HG03097 (cell line): ENCODE results near the gene ASNSD1.

ENCODE experiments used
- ATAC-seq: cut with Tn5 transposase; IDR thresholded peaks from one replicate; pipeline ENCODE4 v1.9.1; 2021; ENCODE audit not compliant: unreplicated experiment, low FRiP score

ASNSD1 gene

DNA sequence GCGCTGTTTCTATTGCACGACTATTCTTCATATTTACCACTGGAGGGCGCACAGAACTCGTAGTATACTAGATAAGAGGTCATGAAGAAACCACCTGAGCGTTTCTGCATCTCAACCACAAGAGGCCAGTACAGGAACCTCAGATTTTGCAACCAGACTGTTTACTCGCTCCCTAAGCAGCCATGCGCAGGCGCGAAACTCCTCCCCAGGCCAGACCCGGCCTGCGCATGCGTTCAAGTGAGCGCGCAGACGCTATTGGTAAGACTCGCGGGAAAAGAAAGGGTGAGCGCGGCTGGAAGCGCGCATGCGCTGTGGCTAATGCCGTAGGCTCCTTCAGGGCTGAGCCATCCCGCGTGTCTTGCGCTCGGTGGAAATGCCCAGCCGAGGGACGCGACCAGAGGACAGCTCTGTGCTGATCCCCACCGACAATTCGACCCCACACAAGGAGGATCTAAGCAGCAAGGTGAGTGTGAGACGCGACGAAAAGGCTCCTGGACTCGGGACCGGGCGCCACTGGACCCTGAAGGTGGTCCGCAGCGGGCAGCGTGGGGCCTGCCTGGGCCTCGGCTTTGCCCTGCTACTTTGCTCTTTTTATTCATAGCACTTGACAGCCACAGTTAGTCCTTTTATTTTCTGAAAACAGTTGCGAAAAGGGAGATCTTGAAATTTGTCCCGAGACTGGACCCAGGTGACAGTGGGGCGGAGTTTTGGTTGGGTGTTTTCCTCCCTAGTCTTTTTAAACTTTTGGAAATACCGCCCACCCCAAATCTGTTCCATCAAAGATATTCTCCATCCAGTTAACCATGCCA is at the start of gene ASNSD1:
TSS of gene ASNSD1 (plus strand) at position 312 of the 809 bp plus-strand sequence. CDS start 4,674 bp downstream, outside the sequence.
- peak; percentile 93 for ATAC-seq

DNA sequence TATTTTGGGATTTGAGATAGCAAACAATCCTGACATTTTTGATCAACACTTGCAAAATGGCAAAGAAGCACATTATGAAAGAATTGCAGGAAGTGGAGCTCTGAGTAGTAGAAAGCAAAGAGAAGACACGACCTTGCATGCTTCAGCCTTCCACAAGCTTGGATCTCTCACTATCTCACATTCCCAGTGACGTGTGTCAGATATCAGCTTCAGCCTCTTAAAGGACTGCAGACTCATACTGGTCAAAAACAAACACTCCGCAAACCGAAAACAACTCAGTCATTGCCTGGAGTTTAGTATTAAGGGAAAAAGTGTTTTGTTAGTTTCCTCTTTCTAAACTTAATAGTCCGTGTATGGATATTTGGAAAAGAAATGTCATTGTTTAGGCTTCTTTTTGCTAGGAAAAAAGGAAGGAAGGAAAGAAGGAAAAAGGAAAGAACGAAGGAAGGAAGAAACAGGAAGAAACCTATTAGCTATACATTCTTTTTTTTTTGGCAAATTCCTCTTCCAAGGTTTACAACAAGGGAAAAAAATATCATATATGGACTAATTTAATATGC is 48.1 kb upstream of the ASNSD1 start:
- ATAC-seq: no peak

DNA sequence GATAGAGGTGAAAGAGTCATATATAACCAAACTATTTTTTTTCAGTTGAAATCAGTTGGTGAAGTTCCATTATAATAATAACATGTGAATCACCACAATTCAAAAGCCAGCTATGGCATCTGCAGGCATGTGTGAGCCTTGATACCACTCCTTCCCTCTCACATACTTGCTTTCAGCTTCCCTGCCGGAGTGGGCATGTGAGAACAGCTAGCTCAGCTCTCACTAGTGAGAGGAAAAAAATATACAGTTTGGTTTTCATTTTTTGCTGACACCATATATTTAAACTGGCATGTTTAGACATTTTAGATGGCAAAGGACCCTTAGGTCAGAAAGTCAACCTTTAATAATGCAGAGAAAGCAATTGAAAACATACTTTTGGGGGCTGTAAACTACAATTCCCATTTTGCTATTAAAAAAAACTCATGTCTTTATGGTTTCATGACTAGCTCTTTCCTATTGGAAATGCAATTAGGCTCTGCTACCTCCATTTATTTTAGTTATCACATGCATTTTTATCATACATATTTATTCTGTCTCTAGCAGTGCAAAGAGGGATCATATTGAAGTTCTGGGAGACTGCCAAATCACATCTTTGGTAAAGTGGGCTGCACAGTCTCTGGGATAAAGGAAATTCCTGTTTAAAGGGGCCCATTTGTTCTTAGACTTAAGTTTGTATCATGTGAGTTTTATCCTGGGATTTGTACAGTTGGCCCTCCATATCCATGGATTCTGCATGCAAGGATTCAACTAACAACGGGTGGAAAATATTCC is 47.4 kb upstream of the ASNSD1 start:
- no peak for ATAC-seq

DNA sequence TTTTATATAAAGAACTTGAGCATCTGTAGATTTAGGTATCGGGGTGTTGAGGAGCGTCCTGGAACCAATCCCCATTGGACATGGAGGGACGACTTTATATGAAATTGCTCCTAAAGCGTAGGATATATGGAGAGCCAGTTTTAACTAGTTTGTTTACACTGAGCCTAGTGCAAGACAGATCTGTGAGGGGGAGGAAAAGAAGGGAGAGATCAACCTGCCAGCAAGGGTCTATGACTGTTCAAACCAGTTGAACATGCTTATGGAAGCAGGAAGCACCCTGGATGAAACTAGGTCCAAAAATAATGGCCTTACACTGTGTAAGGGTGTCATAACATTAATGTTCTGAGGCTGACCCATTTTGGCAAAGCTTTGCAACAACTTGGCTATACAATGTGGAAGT is 46.7 kb upstream of the ASNSD1 start:
- no peak for ATAC-seq

DNA sequence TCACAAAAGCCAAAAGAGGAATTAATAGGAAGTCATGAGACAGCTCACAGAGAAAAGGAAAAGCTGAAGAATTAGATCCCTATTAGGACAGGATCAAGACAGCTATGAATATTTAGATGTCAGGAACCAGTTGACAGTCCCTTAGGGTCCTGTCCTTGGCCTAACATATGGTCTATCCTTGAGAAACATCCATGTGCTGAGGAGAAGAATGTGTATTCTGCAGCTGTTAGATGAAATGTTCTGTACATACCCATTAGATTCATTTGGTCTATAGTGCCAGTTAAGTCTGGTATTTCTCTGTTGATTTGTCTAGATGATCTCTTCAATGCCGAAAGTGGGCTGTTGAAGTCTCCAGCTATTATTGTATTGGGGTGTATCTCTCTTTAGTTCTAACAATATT is 43.1 kb upstream of the ASNSD1 start:
- ATAC-seq: no peak

DNA sequence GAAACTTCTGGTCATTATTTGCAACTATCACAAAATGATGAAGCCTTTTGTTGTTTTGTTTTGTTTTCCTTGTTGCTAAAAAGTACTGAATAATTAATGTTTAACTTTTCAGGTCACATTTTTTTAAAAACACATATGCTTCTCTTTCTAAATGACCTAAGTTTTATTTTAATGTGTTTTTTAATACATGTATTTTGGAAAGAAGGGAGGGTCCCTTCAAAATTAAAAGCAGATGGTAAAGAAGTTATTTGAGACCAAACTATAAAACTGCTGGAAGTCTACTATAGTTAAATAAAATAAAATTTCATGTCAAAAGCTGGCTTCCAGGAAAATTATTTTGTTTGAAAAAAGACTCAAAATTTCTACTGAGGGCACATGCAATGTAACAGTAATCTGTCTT is 39.5 kb upstream of the ASNSD1 start:
- ATAC-seq: no peak

DNA sequence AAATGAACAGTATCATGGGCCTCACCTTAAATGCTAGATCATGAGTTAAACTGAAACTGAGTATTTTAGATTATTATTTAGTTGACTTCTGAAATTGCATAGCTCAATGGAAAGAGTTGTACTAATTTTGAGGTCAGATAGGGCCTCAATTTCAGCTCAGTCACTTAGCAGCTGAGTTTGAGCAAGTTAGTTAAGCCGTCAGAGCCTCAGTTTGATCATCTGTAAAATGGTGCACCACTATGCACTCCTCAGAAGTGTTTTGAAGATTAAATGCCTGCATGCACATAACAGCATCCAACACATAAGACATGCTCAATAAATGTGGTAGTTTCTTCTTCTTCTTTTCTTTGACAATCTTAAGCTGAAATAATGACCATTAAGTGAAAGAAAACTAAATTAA is 38.2 kb upstream of the ASNSD1 start:
- no peak for ATAC-seq

DNA sequence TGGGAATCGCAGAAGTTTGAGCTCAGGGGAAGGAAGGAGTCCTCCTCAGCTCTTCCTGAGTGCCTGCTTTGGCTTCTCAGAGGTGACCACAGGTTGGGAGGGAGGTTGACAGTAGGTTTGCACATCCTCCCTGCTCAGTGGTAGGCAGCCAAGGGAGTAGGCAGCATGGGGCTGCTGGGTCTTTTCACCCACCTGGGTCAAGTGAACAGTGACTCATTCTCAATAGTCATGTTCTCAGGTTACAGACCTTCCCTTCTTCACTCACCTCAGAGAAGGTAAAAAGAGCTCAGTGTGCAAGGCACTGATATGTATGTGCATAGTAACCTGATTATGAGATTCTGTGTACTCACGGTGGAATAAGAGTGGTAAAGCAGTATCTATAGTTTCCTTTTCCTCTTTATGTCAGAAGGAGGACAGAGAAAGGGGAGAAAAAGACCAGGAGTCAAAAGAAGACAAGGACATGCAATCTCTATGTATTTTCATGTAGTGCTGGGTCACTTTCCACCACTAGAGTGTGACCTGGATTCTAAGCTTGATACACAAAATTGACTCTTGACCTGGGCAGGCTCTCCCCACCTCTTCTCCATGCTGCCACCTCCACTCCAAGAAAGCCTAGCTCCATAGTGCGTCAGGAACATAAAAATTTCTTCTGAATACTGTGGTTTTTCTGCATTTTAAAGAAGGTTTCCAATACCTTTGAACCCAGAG is 36.5 kb upstream of the ASNSD1 start:
- no peak for ATAC-seq

DNA sequence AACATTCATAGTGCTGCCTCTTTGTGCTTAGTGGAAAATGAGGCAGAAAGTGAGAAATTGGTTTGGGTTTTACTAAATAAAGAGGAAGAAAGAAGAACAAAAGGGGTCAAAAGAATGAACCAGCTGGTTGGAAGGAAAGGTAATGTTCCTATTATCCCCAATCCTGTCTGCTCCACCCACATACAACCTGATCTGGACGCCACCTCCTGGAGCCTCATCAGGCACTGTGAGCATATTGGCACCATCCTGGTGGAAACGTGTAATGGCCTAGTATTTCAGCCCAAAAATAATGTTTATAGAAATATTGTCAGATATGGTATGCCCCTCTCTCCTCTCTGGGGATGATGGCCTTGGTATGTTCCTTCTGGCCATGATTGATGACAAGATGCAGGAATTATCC is 35.6 kb upstream of the ASNSD1 start:
- ATAC-seq: no peak

DNA sequence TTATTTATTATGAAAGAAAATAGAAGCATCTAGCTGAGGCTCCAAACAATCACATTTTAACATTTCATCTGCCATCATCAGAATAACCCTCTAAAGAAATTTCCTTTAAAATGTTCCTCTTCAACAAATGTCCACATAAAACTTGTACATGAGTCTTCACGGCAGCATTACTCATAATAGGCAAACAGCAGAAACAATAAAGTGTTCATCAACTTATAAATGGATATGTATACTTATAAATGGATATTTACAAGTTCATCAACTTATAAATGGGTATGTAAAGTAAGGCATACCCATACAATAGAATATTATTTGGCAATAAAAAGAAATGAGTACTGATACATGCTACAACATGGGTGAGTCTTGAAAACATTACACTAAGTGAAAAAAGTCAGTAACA is 33.5 kb upstream of the ASNSD1 start:
- no peak for ATAC-seq

DNA sequence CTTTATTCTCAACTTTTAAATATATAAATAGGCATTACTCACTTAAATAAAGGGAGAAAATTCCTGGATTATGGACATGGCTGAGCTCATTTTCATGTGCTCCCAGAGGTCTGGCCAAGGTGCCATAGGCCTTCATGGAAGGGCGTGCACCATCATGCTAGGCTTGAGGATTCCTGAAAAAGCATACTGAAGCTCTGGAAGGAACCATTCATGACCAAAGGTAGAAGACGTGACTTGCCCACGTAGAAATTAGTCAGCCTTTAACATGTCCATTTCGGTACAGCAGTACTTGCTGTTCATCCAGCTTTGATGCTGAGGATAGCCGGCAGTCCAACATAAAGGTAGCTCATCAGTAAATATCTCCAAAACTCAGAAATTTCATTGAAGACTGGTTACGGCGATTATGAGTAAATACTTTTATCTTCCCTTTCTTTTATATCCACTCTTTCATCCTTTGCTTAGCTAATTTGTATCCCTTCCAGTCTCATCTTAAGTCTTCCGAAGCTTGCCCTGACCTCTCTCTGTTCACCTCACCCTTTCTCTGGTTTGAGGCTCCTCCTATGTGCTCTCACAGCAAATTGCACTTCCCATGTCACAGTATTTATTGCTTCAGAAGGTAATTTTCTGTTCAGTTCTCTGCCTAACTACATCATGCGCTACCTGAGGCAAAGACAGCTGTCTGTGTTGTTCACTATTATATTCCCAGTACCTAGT is 32.3 kb upstream of the ASNSD1 start:
- ATAC-seq: no peak

DNA sequence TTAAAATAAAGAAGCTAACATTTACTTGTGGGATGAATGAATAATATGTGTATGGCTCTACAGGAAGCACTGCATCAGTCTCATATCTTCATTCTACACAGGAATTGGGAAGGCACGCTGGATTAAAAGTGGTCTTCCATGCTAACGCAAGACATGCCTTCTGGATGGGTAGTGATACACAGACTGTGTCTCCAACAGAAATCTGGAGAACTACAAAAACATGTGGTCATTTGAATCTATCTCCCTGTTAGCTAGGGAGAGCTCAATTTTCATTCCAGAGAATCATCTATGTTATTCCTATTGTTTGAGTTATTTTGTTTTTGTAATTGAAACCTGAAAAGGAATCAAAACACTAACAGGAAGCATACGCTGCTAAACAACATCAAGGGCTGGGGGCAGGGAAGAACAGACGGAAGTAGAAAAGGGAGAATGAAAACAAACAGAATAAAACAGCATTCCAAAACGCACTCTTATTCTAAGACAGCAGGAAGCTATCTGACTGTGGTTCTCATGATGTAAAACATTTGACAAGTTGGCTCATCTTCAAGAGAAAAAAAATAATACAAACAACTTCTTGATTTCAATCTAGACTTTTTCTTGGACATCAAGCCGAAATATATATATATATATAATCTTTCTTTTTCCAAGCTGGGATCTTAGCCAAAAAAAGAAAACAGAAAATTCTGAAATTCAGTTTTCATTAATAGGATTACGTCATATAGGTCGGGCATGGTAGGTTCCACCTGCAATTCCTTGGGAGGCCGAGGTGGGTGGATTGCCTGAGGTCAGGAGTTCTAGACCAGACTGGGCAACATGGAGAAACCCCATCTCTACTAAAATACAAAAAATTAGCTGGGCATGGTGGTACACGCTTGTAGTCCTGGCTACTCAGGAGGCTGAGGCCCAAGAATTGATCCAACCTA is 31.5 kb upstream of the ASNSD1 start:
- no peak for ATAC-seq

DNA sequence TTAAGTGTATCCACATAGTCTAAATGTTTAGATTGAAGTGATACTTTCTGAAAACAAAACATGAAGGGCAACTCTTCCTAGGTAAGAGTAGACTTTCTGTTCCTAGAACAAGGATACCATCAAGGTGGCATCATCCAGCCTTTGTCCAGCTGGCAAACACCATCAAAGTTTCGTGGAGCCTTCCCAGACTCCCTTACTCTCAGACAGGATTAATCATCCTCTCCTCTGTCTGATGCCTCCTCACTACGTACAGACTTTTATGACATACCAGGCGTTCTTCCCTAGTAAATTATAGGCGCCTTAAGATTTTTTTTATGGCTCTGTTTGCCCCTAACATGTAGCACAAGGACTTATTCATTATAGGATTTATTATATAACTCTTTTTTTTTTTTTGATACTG is 29.4 kb upstream of the ASNSD1 start:
- ATAC-seq: no peak

DNA sequence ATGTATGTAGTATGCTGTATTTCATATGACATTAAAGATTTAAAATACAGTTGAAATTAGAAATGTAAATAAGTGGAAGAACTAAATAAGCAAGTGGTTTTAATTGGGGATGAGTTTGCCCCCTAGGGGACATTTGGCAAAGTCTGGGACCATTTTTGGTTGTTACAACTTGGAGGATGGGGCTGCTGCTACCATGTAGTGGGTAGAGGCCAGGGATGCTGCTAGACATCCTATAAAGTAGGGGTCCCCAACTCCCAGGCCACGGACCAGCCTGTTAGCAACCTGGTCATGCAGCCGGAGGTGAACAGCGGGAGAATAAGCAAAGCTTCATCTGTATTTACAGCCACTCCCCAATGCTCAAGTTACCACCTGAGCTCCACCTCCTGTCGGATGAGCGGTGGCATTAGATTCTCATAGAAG is 27.9 kb upstream of the ASNSD1 start:
- no peak for ATAC-seq

DNA sequence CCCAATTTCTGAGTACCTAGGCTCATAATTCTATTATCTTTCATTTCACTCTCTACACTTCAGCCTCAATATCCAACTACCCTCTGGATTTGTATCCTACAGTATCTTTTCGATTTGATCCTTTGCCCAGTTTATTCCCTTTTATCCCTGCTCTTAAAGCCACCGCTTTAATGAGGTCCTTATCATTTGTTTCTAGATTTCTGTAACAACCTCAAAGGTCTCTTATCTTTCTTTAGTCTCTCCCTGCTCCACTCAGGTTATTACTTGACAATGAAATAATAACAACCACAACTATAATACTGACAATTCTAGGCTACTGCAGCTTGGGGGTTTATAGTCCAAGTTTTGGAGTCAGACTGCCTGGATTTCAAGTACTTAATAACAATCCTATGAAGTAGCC is 25.9 kb upstream of the ASNSD1 start:
- ATAC-seq: no peak

DNA sequence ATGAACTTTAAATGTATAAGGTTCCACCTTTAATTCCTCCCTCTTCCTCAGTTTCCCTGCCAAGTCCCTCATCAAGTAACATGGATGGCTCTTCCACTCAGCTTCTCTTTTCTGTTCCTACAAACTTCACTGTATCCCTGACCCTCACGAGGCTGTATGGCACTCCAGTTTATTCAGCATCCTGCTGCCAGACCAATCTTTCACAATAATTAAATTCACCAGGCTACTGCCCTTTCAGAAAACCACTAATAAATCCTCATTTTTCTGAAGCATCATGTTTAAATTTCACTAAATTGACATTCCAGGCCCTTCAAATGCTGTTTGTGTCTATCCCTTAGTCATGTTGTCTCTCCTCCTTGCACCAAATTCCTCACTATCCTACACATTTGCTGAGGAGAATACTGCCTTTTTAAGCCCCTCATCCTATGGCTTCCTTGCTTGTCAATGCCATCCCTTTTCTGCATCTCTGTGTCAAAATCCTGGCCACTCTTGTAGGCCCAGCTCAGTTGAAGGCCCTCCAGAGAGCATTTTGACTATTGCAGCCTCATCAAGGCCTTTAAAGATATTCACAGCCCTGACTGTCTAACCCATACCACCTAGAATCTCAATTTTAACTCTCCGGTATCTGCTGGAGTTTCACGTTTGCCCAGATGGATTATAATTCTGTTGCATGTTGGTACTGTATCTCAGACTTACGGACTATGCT is 22.8 kb upstream of the ASNSD1 start:
- ATAC-seq: no peak

DNA sequence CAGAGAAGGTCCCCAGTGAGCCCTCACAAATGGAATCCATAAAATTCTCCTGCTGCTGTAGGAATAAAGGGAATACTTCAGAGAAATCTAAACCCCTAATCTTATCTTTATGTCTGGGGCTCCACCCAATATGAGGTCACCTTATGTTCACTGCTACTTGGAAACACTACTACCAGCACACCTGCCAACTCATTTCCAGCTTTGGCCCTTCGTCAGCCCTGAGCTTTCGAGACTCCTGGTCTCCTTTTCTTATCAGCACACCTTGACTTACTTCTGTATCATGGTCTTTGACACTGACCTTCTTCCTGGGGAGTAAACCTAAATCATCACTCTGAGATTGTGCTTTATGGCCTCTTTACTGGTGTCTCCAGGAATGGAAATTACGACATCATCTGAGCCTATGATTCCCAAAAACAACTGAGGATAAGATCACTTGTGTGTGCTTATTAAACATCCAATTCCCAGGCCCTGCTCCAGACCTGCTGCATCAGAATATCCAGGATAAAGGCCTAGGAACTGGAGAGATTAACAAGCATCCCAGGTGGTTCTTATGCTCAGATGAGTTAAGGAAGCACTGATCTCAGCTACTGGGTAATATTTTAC is 22.2 kb upstream of the ASNSD1 start:
- ATAC-seq: no peak

DNA sequence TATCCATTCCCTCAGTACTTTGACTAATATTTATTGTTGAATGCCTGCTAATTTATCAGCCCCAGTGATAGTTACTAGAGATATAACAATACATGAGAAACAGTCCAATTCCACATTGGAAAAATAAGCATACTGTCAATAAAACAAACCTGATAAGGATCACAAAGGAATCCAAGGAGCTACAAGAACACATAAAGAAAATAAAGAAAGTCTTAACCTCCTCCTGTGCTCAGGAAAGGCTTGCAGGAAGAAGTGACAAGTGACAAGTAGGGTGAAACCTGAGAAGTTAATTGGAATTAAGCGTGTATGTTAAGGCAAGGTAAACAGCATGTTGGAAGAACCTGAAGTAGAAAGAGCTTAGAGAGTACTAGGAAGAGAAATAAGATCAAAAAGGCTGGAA is 20.3 kb upstream of the ASNSD1 start:
- ATAC-seq: no peak
